T-helper 1 cell treated with Interleukin-12 subunit alpha and Interleukin-12 subunit beta and Interleukin-4 antibody, amounts not matched to agents 30 ng/mL and 1 ng/mL, for 36 hours (primary cell): ENCODE data around the gene CASP7. TPM values are rescaled to one million over a fixed set of nuclear protein-coding genes. Genes with fewer than 3 reads are reported as not detected.
"Not testable (repeated sequence)": the region's sequence is repeated elsewhere in the genome, so short reads cannot be mapped to it uniquely, and the experiment has no call there.

Experiments used
- intact Hi-C: fragments of 100-400 bp; cut with micrococcal nuclease; formaldehyde crosslinking; loops from one replicate; pipeline ENCODE4 v1.15.1; 2024
- total RNA-seq: library from RNA; stranded (reverse); gene quantifications from 2 replicates; pipeline ENCODE4 v1.2.3, GENCODE V29; 2022

CASP7 gene
- total RNA-seq, 1 donor from 2014 or later, result 49.1 TPM

DNA sequence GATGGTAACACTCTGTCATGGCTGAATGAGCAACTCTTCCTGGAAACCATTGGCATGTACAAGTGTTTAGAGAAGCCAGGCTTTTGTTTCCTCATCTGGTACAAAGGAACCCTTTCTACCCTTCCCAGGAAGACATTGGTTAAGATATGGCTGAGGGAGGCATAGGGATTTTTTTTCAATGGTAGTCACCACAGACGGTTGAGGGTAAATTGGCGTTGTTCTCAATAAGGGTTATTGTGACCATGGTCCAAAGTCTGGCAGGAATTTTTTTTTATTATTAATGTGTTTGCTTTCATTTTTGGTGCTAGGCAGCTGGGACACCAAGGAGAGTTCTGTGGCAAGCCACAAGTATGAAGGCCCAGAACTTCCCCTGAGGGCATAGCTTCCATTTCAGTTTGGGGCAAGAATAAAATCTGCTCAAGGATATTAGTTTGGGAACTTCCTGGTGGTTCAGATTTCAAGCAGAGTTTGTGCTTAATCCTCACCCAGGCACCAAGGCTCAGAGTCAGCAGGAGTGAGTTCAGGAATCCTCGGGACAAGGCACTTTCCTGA, 71.5 kb downstream of the CASP7 start, which contains the start of gene PLEKHS1:
PLEKHS1 (plus strand) TSS at position 502 of the 552 bp plus-strand sequence. CDS start 3,596 bp downstream, outside the sequence.
- intact Hi-C loops, result no loop called here

DNA sequence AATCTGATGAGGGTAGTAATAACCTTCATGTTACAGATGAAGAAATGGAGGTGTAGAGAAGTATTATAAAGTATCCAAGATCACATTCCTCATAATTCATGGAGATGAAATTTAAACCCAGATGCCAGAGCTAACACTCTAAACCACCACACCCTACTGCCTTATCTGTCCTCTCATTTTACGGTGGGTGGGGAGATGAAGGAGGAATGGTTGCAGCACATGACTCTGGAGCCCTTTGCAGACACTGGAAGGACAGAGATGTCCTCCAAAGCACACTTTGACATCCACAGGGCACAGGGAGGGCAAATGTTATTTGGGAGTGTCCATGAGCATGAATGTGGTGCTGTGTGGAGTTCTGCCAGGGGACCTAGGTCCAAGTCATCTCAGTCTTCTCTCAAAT, 72.8 kb downstream of the CASP7 start:
- intact Hi-C loops, result no loop called here

DNA sequence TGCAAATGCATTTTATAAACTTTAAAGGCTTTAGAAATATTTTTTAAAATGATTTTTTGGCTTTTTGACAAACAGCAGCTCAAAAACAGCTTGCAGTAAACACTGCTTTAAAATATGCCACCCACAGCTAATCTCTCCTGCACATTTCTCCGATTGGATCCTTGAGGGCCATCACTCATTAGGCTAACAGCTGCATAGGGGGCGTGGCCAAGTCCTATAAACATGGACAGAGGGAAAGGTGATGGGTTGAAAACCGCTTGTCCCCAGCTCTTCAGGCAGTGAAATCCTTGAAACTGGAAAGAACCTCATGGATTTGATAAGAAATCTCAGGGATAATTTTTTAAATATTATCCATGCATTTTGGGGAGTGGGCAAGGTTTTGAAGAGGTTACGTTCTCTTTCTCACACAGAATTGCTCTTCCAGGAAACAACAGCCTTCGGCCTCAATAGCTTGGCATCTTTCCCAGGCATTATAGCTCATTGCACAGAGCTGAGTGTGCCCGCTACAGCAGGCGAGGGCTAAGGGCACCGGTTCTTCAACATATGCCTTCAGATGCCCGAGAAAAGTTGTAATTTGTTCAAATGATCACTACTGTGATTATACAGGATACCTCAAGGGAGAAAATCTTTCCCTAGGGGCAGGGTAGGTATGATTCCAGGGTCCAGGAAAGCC, 73.4 kb downstream of the CASP7 start:
- intact Hi-C loops, result no loop called here

DNA sequence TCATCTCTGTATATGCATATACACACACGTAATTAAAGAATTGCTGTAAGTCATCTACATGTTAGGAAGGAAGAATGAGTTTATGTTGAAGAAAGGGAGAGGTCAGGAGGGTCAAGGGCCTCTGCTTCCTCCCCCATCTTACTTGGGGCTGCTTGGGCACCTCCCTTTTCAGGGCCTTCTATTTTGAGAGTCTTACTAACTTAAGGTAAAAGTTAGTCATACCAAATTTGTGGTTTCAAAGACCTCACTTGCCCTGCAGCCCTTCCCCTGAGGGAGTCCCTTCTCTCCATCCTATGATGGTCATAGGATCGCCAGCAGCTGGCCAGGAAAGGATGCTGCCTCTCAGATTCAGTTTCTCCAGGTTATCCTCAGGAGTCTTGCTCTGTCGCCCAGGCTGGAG, 74.4 kb downstream of the CASP7 start:
- intact Hi-C loops, result no loop called here

DNA sequence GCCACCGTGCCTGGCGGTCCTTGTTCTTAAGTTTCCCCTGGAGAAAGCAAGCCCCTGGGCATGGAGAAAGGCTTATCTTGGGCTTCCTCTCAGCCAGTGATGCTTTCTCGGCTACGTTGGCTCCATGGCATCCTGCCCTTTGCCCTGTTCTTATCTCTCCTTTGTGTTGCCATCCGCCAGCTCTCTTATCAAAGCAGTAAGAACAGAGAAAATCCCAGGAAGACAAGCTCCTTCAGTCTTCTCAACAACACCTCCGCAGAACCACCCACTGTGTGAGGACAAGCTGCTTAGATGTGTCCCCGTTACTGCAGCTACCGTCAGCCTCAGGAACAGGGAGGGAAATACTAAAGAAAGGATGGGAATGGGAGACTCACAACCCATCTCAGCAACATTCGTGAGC, 75.1 kb downstream of the CASP7 start:
- intact Hi-C loops, result no loop called here

DNA sequence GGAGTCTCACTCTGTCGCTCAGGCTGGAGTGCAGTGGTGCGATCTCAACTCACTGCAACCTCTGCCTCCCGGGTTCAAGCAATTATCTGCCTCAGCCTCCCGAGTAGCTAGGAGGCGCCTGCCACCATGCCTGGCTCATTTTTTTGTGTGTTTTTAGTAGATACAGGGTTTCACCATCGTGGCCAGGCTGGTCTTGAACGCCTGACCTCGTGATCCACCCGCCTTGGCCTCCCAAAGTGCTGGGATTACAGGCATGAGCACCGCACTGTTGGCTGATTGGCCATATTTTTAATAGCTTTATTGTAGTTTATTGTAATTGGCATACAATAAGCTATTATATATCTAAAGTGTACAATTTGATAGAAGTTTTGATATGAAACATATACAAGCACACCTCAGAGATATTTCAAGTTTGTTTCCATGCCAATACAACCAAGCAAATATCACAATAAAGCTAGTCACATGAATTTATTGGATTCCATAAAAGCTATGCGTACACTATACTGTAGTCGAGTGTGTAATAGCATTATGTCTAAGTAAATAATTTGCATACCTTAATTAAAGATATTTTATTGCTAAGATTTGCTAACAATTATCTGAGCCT, 77.3 kb downstream of the CASP7 start:
- intact Hi-C loops, result no loop called here

DNA sequence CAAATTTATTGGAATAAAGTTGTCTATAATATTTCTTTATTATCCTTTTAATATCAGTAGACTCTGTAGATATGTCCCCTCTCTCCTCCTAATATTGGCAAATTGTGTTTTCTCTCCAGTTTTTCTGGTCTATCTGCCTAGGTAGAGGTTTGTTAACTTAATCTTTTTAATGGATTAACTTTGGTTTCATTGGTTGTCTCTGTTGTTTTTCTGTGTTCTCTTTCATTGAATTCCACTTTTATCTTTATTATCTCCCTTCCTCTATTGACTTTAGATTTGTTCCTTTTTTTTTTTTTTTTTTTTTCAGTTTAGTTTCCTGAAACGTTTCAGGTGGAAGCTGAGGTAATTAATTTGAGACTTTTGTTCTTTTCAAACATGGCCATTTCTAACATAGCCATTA, 82.4 kb downstream of the CASP7 start:
- intact Hi-C loops, result no loop called here

DNA sequence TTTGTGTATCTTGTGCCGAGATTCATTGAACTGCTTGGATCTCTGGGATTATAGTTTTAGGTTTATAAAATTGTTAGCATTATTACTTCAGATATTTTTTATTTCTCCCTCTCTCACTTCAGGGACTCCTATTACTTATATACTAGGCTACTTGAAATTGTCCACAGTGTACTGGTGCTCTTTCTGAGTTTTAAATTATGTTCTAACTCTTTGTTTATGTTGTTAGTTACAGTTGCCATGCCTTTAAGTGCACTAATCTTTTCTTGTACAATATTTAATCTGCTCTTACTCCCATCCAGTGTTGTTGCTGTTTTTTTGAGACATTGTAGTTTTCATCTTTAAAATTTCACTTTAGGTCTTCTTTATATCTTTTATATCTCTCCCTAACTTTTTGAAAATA, 84.9 kb downstream of the CASP7 start:
- intact Hi-C loops, result no loop called here

DNA sequence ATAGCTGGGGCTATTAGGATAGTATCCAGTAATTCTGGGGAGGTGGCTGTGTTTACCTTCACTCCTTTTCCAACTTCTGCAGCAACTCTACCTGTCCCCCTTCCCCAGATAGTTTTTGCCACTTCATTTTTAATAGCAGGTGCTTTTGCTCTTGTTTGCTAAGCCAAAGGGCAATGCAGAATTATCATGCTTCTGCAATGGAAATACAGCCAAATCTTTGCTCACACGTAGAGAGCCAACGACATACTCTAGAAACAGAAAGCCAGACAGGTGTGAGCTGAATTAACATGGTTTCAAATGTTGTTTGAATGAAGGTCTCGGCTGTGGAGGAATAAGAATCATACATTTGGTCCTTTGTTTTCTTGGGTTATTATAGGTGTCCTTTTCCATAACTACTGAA, 86.2 kb downstream of the CASP7 start:
- intact Hi-C loops, result no loop called here

DNA sequence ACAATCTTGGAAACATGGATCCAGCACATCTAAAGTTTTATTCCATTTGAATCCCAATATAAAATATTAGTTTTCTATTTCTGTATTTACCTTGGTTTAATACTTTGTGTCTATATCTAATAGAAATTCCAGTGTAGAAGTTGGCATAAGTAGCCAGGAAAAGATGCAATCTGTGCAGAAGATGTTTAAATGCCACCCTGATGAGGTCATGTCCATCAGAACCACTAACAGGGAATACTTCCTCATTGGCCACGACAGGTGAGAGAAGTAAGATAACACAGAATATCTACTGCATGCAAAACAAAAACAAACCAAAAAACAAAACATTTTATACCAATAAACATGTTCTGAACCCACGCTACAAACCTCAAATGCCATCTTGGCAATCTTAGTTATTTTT, 87.5 kb downstream of the CASP7 start:
- intact Hi-C loops, result no loop called here

DNA sequence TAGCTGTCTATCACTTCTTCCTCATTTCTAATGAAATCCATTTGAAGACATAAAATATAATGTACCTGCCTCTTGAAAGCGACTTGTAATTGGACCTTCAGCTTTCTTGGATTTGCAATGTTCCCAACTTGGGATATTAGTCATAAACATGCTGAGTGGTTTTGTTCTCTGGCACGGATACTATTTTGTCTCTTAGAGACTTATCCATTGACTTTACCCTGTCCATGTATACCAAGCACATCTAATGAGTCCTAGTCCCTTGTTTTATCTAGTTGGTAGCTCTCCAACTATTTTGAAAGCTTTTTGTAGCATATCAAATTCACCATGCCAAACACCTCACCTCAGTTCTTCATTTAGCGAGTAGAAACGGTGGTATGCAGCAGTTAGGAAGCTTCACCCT, 90.6 kb downstream of the CASP7 start:
- intact Hi-C loops, result no loop called here

DNA sequence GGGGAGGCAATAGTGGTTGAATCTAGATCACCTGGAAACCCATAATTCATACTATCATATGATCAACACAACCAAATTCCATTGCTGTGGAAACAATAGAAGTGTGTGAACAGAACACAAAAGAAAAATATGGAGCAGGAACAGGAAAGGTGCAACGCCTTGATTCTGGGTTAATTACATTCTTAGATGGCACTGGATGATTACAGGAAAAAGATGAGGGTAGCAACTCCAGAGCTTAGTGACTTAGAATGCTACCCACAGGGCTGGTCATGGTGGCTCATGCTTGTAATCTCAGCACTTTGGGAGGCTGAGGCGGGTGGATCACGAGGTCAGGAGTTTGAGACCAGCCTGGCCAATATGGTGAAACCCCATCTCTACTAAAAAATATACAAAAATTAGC, 91.4 kb downstream of the CASP7 start:
- intact Hi-C loops, result not testable (repeated sequence)

DNA sequence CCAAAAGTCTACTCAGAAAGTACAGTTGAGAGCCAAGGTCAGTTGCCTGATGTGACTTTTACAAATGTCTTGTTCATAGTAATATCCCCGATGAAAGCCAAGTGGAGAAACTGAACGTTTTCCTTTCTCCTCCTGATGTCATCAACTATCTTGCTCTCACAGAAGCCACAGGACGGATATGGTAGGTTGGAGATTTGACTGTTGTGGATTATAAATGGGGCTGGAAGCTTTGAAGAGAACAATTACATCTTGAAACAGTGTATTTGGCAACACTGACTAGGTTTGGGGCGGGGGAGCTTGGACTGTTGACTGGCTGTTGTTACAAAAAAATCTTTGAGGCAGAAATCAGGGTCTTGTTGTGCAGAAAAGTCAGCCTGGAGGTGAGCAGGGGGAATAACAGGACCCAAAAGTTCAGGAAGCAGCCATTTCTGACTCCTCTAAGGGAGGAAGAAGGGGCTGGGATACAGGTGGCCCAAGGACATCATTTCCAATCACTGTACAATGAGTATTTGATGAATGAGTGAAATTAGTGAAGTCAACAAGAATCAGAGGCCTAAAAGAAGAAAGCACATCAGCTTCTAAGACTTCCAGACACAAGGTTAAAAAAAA, 96.1 kb downstream of the CASP7 start:
- intact Hi-C loops, result no loop called here

DNA sequence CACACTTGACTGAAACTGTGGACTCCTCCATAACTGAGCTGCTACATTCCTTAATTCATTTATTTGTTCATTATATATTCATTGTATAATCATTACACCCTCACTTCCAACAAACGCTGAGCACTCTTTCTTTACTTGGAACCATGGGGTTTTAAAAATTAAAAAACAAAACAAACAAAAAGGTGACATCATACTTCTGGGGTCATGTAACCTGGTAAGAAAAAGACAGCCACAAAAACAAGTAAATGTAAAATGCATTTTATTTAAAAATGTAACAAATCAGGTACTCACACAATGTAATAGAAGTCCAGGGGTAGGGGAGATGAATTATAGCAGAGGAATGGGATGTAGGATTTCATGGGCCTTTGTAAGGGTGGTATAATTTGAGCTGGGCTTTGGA, 96.8 kb downstream of the CASP7 start:
- intact Hi-C loops, result no loop called here

Other genes starting within 250 kb of the CASP7 start
- gene HABP2, start 126.9 kb upstream of the CASP7 start, total RNA-seq, result not detected in 2 replicates
- gene NRAP, start 15.9 kb upstream of the CASP7 start, total RNA-seq, result not detected in 2 replicates
- 0.22 TPM in 2 replicates for gene PLEKHS1, start 71.8 kb downstream of the CASP7 start, total RNA-seq
- 14.4 and 15.0 TPM in 2 replicates for gene DCLRE1A, start 174.2 kb downstream of the CASP7 start, total RNA-seq
- gene NHLRC2, start 174.7 kb downstream of the CASP7 start, total RNA-seq, result 24.9 and 27.2 TPM in 2 replicates